ENCODE data around the gene COL5A1. TPM values are rescaled to one million over a fixed set of nuclear protein-coding genes. Genes with fewer than 3 reads are reported as not detected.

Gene COL5A1
- total and polyA plus RNA-seq, 2 donors from 2014 or later = 2.4 to 23.8 TPM

GRCh38 chr9:134847752-134848432 is 206.3 kb downstream of the COL5A1 start:
- Histone ChIP-seq H3K27me3 (ENCODE audit: control insufficient read depth, insufficient read depth, low read length) (no peaks in the 10 kb centered on the region), H3K4me1 (ENCODE audit: control insufficient read depth in 2 of 3, insufficient read depth in 2 of 3, low read depth in 1 of 3, low read length in 3 of 3) (no peaks in the 10 kb centered on the region), H3K9me3 (ENCODE audit: control insufficient read depth in 2 of 3, insufficient read depth in 1 of 3, low read length in 3 of 3) (peaks cover 0 to 3% (median 0%) of the 10 kb centered on the region in 3 donors), H3K27ac (ENCODE audit: low read depth in 2 of 2, low read length in 2 of 2) (no peak overlapping the region), H3K4me3 (ENCODE audit: low read length in 3 of 3) (no peak overlapping the region), H3K36me3 (ENCODE audit: control insufficient read depth in 2 of 3, insufficient read depth in 3 of 3, low read length in 3 of 3) (no peaks in the 10 kb centered on the region), H3K9ac (ENCODE audit: low read length in 3 of 3) (no peak overlapping the region)
- no peak for FAIRE-seq
- intact Hi-C loops (cut with DNase I) = no loop called here
- DNase-seq = peak in 1 of 5 donors; percentile 49
- TF ChIP-seq CTCF (IDR thresholded peaks at IDR 0.05; ENCODE audit: borderline replicate concordance, extremely low read depth, insufficient read depth) = no peak

GRCh38 chr9:134848504-134848903 is 206.9 kb downstream of the COL5A1 start:
- Histone ChIP-seq H3K9me3 (ENCODE audit: control insufficient read depth in 2 of 3, insufficient read depth in 1 of 3, low read length in 3 of 3) (peaks cover 0 to 3% (median 0%) of the 10 kb centered on the region in 3 donors), H3K27ac (ENCODE audit: low read depth in 2 of 2, low read length in 2 of 2) (no peak overlapping the region), H3K9ac (ENCODE audit: low read length in 3 of 3) (no peak overlapping the region), H3K4me1 (ENCODE audit: control insufficient read depth in 2 of 3, insufficient read depth in 2 of 3, low read depth in 1 of 3, low read length in 3 of 3) (no peaks in the 10 kb centered on the region), H3K4me3 (ENCODE audit: low read length in 3 of 3) (no peak overlapping the region), H3K36me3 (ENCODE audit: control insufficient read depth in 2 of 3, insufficient read depth in 3 of 3, low read length in 3 of 3) (no peaks in the 10 kb centered on the region), H3K27me3 (ENCODE audit: control insufficient read depth, insufficient read depth, low read length) (no peaks in the 10 kb centered on the region)
- no peak for DNase-seq
- TF ChIP-seq CTCF (IDR thresholded peaks at IDR 0.05; ENCODE audit: borderline replicate concordance, extremely low read depth, insufficient read depth) = no peak
- no peak for FAIRE-seq
- intact Hi-C loops (cut with DNase I) = no loop called here

- Histone ChIP-seq H3K27ac (ENCODE audit: low read depth in 2 of 2, low read length in 2 of 2) (no peak overlapping the region), H3K9ac (ENCODE audit: low read length in 3 of 3) (no peak overlapping the region), H3K4me3 (ENCODE audit: low read length in 3 of 3) (no peak overlapping the region), H3K9me3 (ENCODE audit: control insufficient read depth in 2 of 3, insufficient read depth in 1 of 3, low read length in 3 of 3) (peaks cover 0 to 3% (median 0%) of the 10 kb centered on the region in 3 donors), H3K36me3 (ENCODE audit: control insufficient read depth in 2 of 3, insufficient read depth in 3 of 3, low read length in 3 of 3) (no peaks in the 10 kb centered on the region), H3K27me3 (ENCODE audit: control insufficient read depth, insufficient read depth, low read length) (no peaks in the 10 kb centered on the region), H3K4me1 (ENCODE audit: control insufficient read depth in 2 of 3, insufficient read depth in 2 of 3, low read depth in 1 of 3, low read length in 3 of 3) (no peaks in the 10 kb centered on the region)
- intact Hi-C loops (cut with DNase I) = no loop called here
- peak in 1 of 5 donors; percentile 28 for DNase-seq
- no peak for FAIRE-seq
- TF ChIP-seq CTCF (IDR thresholded peaks at IDR 0.05; ENCODE audit: borderline replicate concordance, extremely low read depth, insufficient read depth) = no peak
Observed at GRCh38 chr9:134850611-134851010, 209.0 kb downstream of the COL5A1 start.
